NCI-H2196 (cell line): ENCODE data around the gene TEDC1.
"Not testable (repeated sequence)": the region's sequence is repeated elsewhere in the genome, so short reads cannot be mapped to it uniquely, and the experiment has no call there.

ENCODE experiments used
- DNase-seq: peaks from one replicate; lab custom pipeline; 2025; ENCODE audit not compliant: unreplicated experiment; lab: John Stamatoyannopoulos, UW

TEDC1 gene

DNA sequence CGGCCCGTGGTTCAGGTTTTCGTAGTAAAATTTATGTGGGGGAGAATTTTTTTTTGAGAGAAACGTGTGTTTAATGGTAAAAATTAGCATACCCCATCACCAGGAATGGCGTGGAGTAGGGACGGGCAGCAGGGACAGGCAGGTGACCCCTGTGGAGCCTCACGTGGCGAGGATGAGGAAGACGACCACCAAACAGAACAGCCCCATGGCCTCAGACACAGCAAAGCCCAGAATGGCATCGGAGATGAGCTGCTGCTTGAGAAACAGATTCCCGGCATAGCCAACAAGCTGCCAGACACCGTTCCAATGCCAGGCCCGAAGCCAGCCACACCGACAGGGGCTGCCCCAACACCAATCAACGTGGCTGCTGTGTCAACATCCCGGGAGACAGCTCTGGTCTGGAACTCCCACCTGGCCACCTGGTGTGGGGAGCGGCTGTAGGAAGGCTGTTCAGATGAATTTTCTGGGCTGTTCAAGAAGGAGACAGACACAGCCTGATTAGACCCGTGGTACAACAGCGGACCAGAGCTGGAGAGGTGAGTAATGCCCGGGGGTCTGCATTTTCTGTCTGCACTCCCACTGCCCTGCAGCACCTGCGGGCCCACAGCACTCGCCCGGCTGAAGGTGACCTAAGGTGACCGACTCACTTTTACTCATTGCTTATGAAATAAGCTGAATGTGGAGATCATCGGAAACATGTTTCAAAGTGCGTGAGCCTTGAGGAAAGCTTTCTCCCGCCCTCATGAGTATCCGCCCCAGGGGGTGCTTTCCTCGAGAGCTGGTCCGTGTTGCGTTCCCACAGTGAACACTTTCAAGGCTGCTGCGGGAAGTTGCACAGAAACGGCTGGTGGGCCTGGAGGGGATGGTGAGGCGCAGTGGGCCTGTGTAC is 45.9 kb downstream of the TEDC1 start:
- DNase-seq = no peak

GRCh38 chr14:105537580-105538474 is 46.8 kb downstream of the TEDC1 start:
- DNase-seq = peak; percentile 28

- no peak for DNase-seq
Measured at GRCh38 chr14:105538481-105539049, 47.5 kb downstream of the TEDC1 start.

DNA sequence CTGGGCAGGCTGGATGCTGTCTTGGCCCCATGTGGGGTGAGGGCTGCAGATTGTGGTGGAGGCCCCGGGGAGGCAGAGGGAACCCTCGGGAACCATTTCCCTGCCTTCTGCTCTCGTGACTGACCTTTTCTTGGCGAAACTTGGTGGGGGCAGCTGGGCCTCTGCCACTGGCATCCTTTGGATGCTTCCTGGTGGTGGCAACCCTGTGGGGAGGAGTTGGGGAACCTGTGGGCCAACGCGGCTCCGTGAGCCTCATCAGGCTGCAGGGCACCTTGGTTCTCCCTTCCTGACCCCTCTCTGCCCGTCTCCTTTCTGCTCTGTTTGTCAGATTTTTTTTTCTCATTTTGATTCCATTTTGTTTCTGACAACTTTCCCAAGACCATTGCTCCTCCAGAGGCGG is 49.8 kb downstream of the TEDC1 start:
- no peak for DNase-seq

- no peak for DNase-seq
Measured at GRCh38 chr14:105541218-105541875, 50.3 kb downstream of the TEDC1 start.

GRCh38 chr14:105545676-105546075 is 54.6 kb downstream of the TEDC1 start:
- not testable (repeated sequence) for DNase-seq

GRCh38 chr14:105546410-105546809 is 55.4 kb downstream of the TEDC1 start:
- DNase-seq = not testable (repeated sequence)

GRCh38 chr14:105547072-105547471 is 56.0 kb downstream of the TEDC1 start:
- not testable (repeated sequence) for DNase-seq

- DNase-seq = no peak
Measured at GRCh38 chr14:105547741-105548169, 56.7 kb downstream of the TEDC1 start.
